ENCODE data around the gene BAIAP2. TPM values are rescaled to one million over a fixed set of nuclear protein-coding genes. Genes with fewer than 3 reads are reported as not detected.

The BAIAP2 gene
- total RNA-seq, 2 donors from 2014 or later = 14.7 to 22.7 TPM

DNA sequence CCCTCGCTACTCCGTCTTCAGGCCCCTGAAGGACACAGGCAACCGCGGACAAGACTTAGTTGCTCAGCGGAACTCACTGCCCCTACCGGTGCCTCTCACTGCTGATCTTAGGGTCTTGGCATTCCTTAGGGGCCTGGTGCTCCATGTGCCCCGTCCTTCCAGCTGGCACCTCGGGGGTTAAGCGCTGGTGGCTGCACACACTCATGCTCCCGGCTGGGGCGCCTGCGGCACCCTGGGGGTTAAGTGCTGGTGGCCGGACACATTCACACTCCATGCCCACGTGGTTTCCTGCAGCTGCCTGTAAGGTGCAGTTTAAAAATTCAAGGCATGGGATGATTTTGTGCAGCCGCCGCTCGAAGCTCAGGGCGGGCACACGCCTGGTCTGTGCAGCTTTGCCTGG, 45.1 kb downstream of the BAIAP2 start:
- Histone ChIP-seq H3K4me1 (no peaks in the 10 kb centered on the region), H3K9me3 (no peaks in the 10 kb centered on the region), H3K27me3 (no peaks in the 10 kb centered on the region), H3K9ac (ENCODE audit: low read depth in 2 of 2, low read length in 2 of 2) (no peak overlapping the region), H3K36me3 (no peaks in the 10 kb centered on the region), H3K27ac (no peak overlapping the region), H3K4me3 (no peak overlapping the region)
- intact Hi-C loops (cut with DNase I) = no loop called here
- TF ChIP-seq, protein P1, sequence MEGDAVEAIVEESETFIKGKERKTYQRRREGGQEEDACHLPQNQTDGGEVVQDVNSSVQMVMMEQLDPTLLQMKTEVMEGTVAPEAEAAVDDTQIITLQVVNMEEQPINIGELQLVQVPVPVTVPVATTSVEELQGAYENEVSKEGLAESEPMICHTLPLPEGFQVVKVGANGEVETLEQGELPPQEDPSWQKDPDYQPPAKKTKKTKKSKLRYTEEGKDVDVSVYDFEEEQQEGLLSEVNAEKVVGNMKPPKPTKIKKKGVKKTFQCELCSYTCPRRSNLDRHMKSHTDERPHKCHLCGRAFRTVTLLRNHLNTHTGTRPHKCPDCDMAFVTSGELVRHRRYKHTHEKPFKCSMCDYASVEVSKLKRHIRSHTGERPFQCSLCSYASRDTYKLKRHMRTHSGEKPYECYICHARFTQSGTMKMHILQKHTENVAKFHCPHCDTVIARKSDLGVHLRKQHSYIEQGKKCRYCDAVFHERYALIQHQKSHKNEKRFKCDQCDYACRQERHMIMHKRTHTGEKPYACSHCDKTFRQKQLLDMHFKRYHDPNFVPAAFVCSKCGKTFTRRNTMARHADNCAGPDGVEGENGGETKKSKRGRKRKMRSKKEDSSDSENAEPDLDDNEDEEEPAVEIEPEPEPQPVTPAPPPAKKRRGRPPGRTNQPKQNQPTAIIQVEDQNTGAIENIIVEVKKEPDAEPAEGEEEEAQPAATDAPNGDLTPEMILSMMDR (IDR thresholded peaks at IDR 0.05) = no peak
- DNase-seq = no peak

GRCh38 chr17:81081222-81082176, 46.5 kb downstream of the BAIAP2 start:
- no peaks in the 10 kb centered on the region for H3K4me1 ChIP-seq
- no peak overlapping the region for H3K9ac ChIP-seq (ENCODE audit: low read depth in 2 of 2, low read length in 2 of 2)

DNA sequence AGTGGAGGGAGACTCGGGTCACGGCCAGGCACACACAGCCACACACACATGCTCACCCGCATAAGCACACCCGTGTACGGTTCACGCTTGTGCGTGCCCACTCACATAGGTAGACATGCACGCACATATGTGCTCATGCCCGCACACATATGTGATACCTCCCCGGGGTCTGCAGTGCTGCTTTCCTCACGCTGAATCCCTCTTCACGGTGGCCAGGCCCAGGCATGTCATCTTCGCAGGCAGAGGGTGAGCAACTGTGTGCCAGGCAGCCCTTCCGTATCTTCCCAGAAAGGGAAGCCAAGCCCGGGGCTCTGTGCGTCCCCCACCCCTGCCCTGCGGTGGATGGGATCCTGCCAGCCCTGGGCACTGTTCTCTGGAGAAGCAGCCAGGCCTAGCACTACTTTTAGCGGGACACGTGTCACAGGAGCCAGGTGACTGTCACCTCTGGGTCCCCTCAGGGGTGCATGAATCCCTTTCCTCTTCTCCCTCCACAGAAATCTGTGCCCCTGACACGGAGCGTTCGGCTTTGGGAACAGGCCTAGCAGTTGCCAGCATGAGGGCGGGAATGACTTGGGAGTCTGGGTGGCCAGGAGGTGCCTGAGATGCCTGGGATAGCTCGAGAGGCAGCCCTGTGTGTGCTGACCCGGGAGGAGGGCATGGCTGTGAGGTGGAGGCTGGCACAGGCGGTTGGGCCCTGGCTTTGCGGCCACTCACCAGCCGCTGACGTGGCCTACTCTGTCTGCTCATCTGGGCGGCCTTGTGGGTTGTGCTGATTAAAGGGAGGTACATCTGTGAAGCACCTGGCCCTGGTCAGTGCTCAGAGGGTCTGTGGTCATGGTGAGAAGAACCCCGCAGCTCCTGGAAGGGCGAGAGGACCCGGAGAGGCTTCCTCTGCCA, 47.5 kb downstream of the BAIAP2 start:
- TF ChIP-seq, protein P1 (IDR thresholded peaks at IDR 0.05) = no peak
- Histone ChIP-seq H3K9ac (ENCODE audit: low read depth in 2 of 2, low read length in 2 of 2) (peak overlapping the region in 1 of 2 donors; percentile 7), H3K27ac (no peak overlapping the region), H3K9me3 (no peaks in the 10 kb centered on the region), H3K36me3 (no peaks in the 10 kb centered on the region), H3K4me1 (peaks cover 4% of the 10 kb centered on the region), H3K27me3 (no peaks in the 10 kb centered on the region), H3K4me3 (no peak overlapping the region)
- intact Hi-C loops (cut with DNase I) = no loop called here
- no peak for DNase-seq

More at GRCh38 chr17:81081222-81082176, 46.5 kb downstream of the BAIAP2 start:
- DNase-seq = no peak
- no peaks in the 10 kb centered on the region for H3K36me3 ChIP-seq
- H3K27me3 ChIP-seq = no peaks in the 10 kb centered on the region
- no peak overlapping the region for H3K4me3 ChIP-seq
- TF ChIP-seq, protein P1 (IDR thresholded peaks at IDR 0.05) = no peak
- no peak overlapping the region for H3K27ac ChIP-seq
- intact Hi-C loops (cut with DNase I) = no loop called here
- H3K9me3 ChIP-seq = no peaks in the 10 kb centered on the region

DNA sequence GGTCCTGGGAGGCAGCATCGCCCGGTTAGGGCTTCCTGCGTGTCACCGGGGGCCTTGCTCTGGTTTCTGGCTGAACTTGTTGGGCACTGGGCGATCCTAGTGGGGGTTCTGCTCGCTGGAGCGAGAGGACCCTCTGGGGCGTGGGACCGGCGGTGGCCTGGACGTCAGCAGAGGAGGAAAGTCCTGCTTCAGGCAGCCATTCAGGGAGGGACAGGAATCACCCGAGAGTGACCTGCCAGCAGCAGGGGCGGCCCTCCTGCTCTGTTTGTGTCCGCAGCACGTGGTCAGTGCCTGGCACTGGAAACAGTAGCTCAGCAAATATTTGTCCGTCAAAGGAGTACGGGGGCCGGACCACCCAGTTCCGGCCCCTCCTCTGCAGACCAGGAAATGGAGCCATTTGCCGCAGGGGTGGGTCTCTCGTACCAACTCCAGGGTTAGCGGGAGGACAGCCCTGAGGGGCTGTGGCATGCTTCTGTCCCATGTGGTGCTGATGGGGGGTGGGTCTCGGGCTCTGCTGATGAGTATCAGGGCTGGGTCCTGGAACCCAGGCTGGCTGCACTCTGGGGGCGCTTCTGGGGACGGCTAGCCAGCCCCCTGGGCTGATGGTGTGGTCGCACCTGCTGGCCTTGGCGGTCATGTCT, 48.3 kb downstream of the BAIAP2 start:
- H3K36me3 ChIP-seq = no peaks in the 10 kb centered on the region
- peak overlapping the region in 1 of 2 donors; percentile 7 for H3K9ac ChIP-seq (ENCODE audit: low read depth in 2 of 2, low read length in 2 of 2)

More for the DNA sequence above, 48.3 kb downstream of the BAIAP2 start:
- TF ChIP-seq, protein P1 (IDR thresholded peaks at IDR 0.05) = no peak
- no peak for DNase-seq
- Histone ChIP-seq H3K4me1 (peaks cover 5% of the 10 kb centered on the region), H3K4me3 (no peak overlapping the region), H3K27ac (no peak overlapping the region), H3K9me3 (no peaks in the 10 kb centered on the region), H3K27me3 (no peaks in the 10 kb centered on the region)
- intact Hi-C loops (cut with DNase I) = no loop called here
